H1 (cell line): ENCODE data around the gene EVPL. TPM values are rescaled to one million over a fixed set of nuclear protein-coding genes. Genes with fewer than 3 reads are reported as not detected.

Source experiments
- CTCF ChIA-PET: fragments of 300-600 bp; sonication (Branson Sonifier 250); formaldehyde crosslinking; loops from one replicate; lab custom pipeline; 2021; ENCODE audit not compliant: partially characterized antibody; lab: Charles Lee
- POLR2A ChIA-PET: fragments of 300-600 bp; sonication (Branson Sonifier 250); formaldehyde crosslinking; loops from one replicate; lab custom pipeline; 2021; ENCODE audit warnings: inconsistent platforms; ENCODE audit not compliant: partially characterized antibody; lab: Charles Lee
- DNase-seq, 2 experiments: peaks; one replicate each; pipeline versions ENCODE4 v3.0.0 to v3.0.0-alpha.2; 2010 to 2022; ENCODE audit warnings: low spot score in 2 of 2, low read depth in 1 of 2, mixed read lengths in 1 of 2
- FAIRE-seq: peaks from 2 replicates; lab custom pipeline; 2011; peaks lifted over from hg19 to GRCh38; lab: Jason Lieb, UNC
- H2AFZ ChIP-seq: 2 replicates; pipeline ENCODE4 v1.8.1; 2012; ENCODE audit warnings: low read length, inconsistent platforms
- H2AK5ac ChIP-seq: 2 replicates; pipeline ENCODE4 v1.6.1; 2013; ENCODE audit warnings: low read depth, low read length
- H2BK120ac ChIP-seq: replicated peaks from 2 replicates; pipeline ENCODE3; 2013; ENCODE audit warnings: low read depth, low read length, inconsistent platforms
- H2BK12ac ChIP-seq: 2 replicates; pipeline ENCODE4 v1.6.1; 2013; ENCODE audit warnings: low read depth, low read length
- H2BK15ac ChIP-seq: 2 replicates; pipeline ENCODE4 v1.6.1; 2013; ENCODE audit warnings: low read length
- H2BK20ac ChIP-seq: 2 replicates; pipeline ENCODE4 v1.6.1; 2013; ENCODE audit warnings: low read length
- H2BK5ac ChIP-seq: 2 replicates; pipeline ENCODE4 v1.6.1; 2013; ENCODE audit warnings: low read depth, low read length
- H3K14ac ChIP-seq: 2 replicates; pipeline ENCODE4 v1.6.1; 2013; ENCODE audit warnings: inconsistent platforms; ENCODE audit not compliant: insufficient read length
- H3K18ac ChIP-seq: 2 replicates; pipeline ENCODE4 v1.6.1; 2013; ENCODE audit warnings: low read length; ENCODE audit errors: extremely low read depth
- H3K23ac ChIP-seq: 2 replicates; pipeline ENCODE4 v1.6.1; 2013; ENCODE audit warnings: inconsistent platforms; ENCODE audit not compliant: insufficient read length
- H3K23me2 ChIP-seq: 2 replicates; pipeline ENCODE4 v1.6.1; 2013; ENCODE audit warnings: low read depth, low read length
- H3K27ac ChIP-seq: 2 replicates; pipeline ENCODE4 v1.6.1; 2011; ENCODE audit warnings: low read depth, low read length, inconsistent platforms
- H3K27me3 ChIP-seq, 4 experiments: replicated peaks in 1 of 4; 1 replicate in 1 of 4; 2 replicates in 3 of 4; pipeline versions ENCODE4 v1.6.1 to v1.8.1; 2011 to 2013; ENCODE audit warnings: low read length in 3 of 4, mild to moderate bottlenecking in 3 of 4, inconsistent platforms in 2 of 4, mixed read lengths in 2 of 4, moderate library complexity in 1 of 4; ENCODE audit not compliant: control insufficient read depth in 3 of 4, insufficient read depth in 3 of 4; ENCODE audit errors: extremely low read depth in 1 of 4
- H3K36me3 ChIP-seq, 4 experiments: 2 replicates each; pipeline versions ENCODE4 v1.6.1 to v1.8.1; 2011 to 2013; ENCODE audit warnings: mild to moderate bottlenecking in 4 of 4, low read length in 3 of 4, moderate library complexity in 2 of 4, control low read depth in 1 of 4, inconsistent platforms in 1 of 4; ENCODE audit not compliant: insufficient read depth in 4 of 4, control insufficient read depth in 2 of 4
- H3K4ac ChIP-seq: replicated peaks from 2 replicates; pipeline ENCODE3; 2013; ENCODE audit warnings: low read length, low read depth, mixed read lengths, inconsistent platforms; ENCODE audit not compliant: insufficient read length
- H3K4me1 ChIP-seq, 4 experiments: replicated peaks in 1 of 4; 1 replicate in 1 of 4; 2 replicates in 3 of 4; pipeline versions ENCODE4 v1.6.1 to v1.8.1; 2011 to 2013; ENCODE audit warnings: low read length in 3 of 4, inconsistent platforms in 2 of 4, mixed read lengths in 1 of 4; ENCODE audit not compliant: insufficient read depth in 4 of 4, control insufficient read depth in 3 of 4
- H3K4me2 ChIP-seq, 2 experiments: 2 replicates each; pipeline versions ENCODE4 v1.6.1 to v1.8.1; 2011 to 2013; ENCODE audit warnings: low read depth in 2 of 2, low read length in 2 of 2, control low read depth in 1 of 2, inconsistent platforms in 1 of 2, mild to moderate bottlenecking in 1 of 2; ENCODE audit not compliant: insufficient read depth in 1 of 2
- H3K4me3 ChIP-seq, 4 experiments: fragments of 200-600, 300-600 bp in 1 of 4; sonication (generic), shearing (Covaris generic), sonication (Bioruptor Twin) in 1 of 4; 2 replicates each; pipeline versions ENCODE4 v1.5.1 to v1.8.1; 2011 to 2016; ENCODE audit warnings: low read length in 4 of 4, low read depth in 3 of 4, control low read depth in 2 of 4, inconsistent platforms in 2 of 4, mild to moderate bottlenecking in 2 of 4, mixed read lengths in 1 of 4, moderate library complexity in 1 of 4; ENCODE audit not compliant: insufficient read depth in 2 of 4; ENCODE audit errors: extremely low read depth in 1 of 4
- H3K56ac ChIP-seq: replicated peaks from 2 replicates; pipeline ENCODE3; 2013; ENCODE audit warnings: low read depth, mild to moderate bottlenecking, mixed read lengths, low read length, inconsistent platforms; ENCODE audit not compliant: insufficient read length
- H3K79me1 ChIP-seq: 2 replicates; pipeline ENCODE4 v1.6.1; 2013; ENCODE audit warnings: low read depth, low read length, control low read depth
- H3K79me2 ChIP-seq, 2 experiments: 2 replicates each; pipeline versions ENCODE4 v1.6.1 to v1.8.1; 2012 to 2013; ENCODE audit warnings: low read length in 2 of 2, mild to moderate bottlenecking in 2 of 2, inconsistent platforms in 1 of 2; ENCODE audit not compliant: insufficient read depth in 2 of 2, control insufficient read depth in 1 of 2
- H3K9ac ChIP-seq, 4 experiments: replicated peaks in 1 of 4; 1 replicate in 1 of 4; 2 replicates in 3 of 4; pipeline versions ENCODE4 v1.6.1 to v1.8.1; 2011 to 2013; ENCODE audit warnings: low read depth in 3 of 4, low read length in 3 of 4, control low read depth in 2 of 4, mild to moderate bottlenecking in 2 of 4, moderate library complexity in 2 of 4, inconsistent platforms in 1 of 4; ENCODE audit errors: extremely low read depth in 1 of 4
- H3K9me3 ChIP-seq, 2 experiments: 2 replicates each; pipeline versions ENCODE4 v1.6.1 to v1.8.1; 2012 to 2013; ENCODE audit warnings: mild to moderate bottlenecking in 2 of 2, moderate library complexity in 2 of 2, control low read depth in 1 of 2, inconsistent platforms in 1 of 2, low read depth in 1 of 2, low read length in 1 of 2, mixed read lengths in 1 of 2; ENCODE audit not compliant: insufficient read depth in 2 of 2
- H4K20me1 ChIP-seq, 2 experiments: replicated peaks in 1 of 2; 2 replicates each; pipeline versions ENCODE3 to v1.8.1; 2011 to 2013; ENCODE audit warnings: inconsistent platforms in 2 of 2, low read length in 2 of 2, mild to moderate bottlenecking in 1 of 2; ENCODE audit not compliant: insufficient read depth in 2 of 2, control insufficient read depth in 1 of 2
- H4K5ac ChIP-seq: 2 replicates; pipeline ENCODE4 v1.6.1; 2013; ENCODE audit warnings: low read length, low read depth, mixed read lengths, inconsistent platforms; ENCODE audit not compliant: insufficient read length
- H4K8ac ChIP-seq: 2 replicates; pipeline ENCODE4 v1.8.0; 2013; ENCODE audit warnings: mild to moderate bottlenecking, moderate library complexity, low read length, inconsistent platforms; ENCODE audit not compliant: insufficient read depth; ENCODE audit errors: extremely low read depth
- H4K91ac ChIP-seq: replicated peaks from 2 replicates; pipeline ENCODE3; 2013; ENCODE audit warnings: low read length, mixed read lengths, inconsistent platforms; ENCODE audit not compliant: insufficient read length
- CBX5 ChIP-seq: fragments of 300-800, 300-1000 bp; sonication (generic); IDR thresholded peaks from 2 replicates; pipeline ENCODE4 v1.7.1; 2016; ENCODE audit warnings: antibody characterized with exemption, low read length, low read depth
- CHD2 ChIP-seq: IDR thresholded peaks from 2 replicates; pipeline ENCODE4 v1.6.1; 2012; ENCODE audit warnings: low read length, improper control_type of control experiment
- CTCF ChIP-seq, 3 experiments: IDR thresholded peaks; 1 replicate in 2 of 3; 2 replicates in 1 of 3; pipeline versions ENCODE4 v1.5.1 to v1.6.1; 2011; ENCODE audit warnings: low read length in 3 of 3, mild to moderate bottlenecking in 3 of 3, inconsistent platforms in 2 of 3, low read depth in 1 of 3, moderate library complexity in 1 of 3; ENCODE audit not compliant: insufficient read depth in 1 of 3; ENCODE audit errors: control extremely low read depth in 1 of 3
- GTF2F1 ChIP-seq: IDR thresholded peaks from 2 replicates; pipeline ENCODE4 v1.6.1; 2012; ENCODE audit warnings: low read depth, low read length, improper control_type of control experiment, borderline replicate concordance
- HDAC6 ChIP-seq: IDR thresholded peaks from one replicate; pipeline ENCODE4 v1.7.1; 2012; ENCODE audit warnings: low read depth, mild to moderate bottlenecking, inconsistent platforms, low read length, moderate library complexity
- MAFK ChIP-seq: IDR thresholded peaks from 2 replicates; pipeline ENCODE4 v1.6.1; 2012; ENCODE audit warnings: low read depth, mild to moderate bottlenecking, improper control_type of control experiment, low read length
- NRF1 ChIP-seq: IDR thresholded peaks from 2 replicates; pipeline ENCODE4 v1.6.1; 2011; ENCODE audit warnings: mild to moderate bottlenecking, low read depth, low read length, improper control_type of control experiment
- RBBP5 ChIP-seq: IDR thresholded peaks from 2 replicates; pipeline ENCODE4 v1.7.1; 2012; ENCODE audit warnings: low read depth, mild to moderate bottlenecking, inconsistent platforms, low read length, moderate library complexity, borderline replicate concordance
- SAP30 ChIP-seq: fragments of 300-600 bp; sonication (generic); IDR thresholded peaks from 2 replicates; pipeline ENCODE4 v1.7.1; 2012; ENCODE audit warnings: low read length, moderate library complexity, mild to moderate bottlenecking, inconsistent platforms; ENCODE audit not compliant: insufficient read depth, insufficient replicate concordance
- WGBS, 2 experiments: shearing (Covaris generic) in 1 of 2; methylation state at CpG; one replicate each; pipeline versions ENCODE4 v1.1.6 to v1.1.7; 2013 to 2015; ENCODE audit warnings: low lambda C conversion rate in 2 of 2, mixed read lengths in 2 of 2, inconsistent platforms in 1 of 2, low coverage in 1 of 2, missing lambda C conversion rate in 1 of 2; ENCODE audit not compliant: insufficient replicate concordance in 2 of 2, insufficient coverage in 1 of 2, insufficient read length in 1 of 2; ENCODE audit errors: extremely low coverage in 1 of 2, missing lambda C conversion rate in 1 of 2; 5-methylcytosine and 5-hydroxymethylcytosine counted together
- polyA plus RNA-seq, 7 experiments: library from polyadenylated mRNA; depleted of rRNA in 3 of 7; stranded (reverse) in 5 of 7; unstranded in 2 of 7; fragments of >200 nt in 5 of 7; fragments of 200-250 nt in 2 of 7; gene quantifications; 1 replicate in 5 of 7; 2 replicates in 1 of 7; 4 replicates in 1 of 7; pipeline versions ENCODE4 v1.2.1 to v1.2.3, GENCODE V29; 2011 to 2013; ENCODE audit warnings: missing spikeins in 2 of 7, mixed read lengths in 2 of 7
- total RNA-seq: library from RNA; stranded (reverse); fragmentation: NEBNext Ultra II Directional; extraction: Animal tissue kit (Norgen Biotek cat#: 25700); gene quantifications from 2 replicates; pipeline ENCODE4 v1.2.1, GENCODE V29; 2021

EVPL gene
- total and polyA plus RNA-seq, 2 of the 8 experiments (the other 6 are each of a cell fraction or from before 2014, with no cell fraction given), result 0.20 to 0.99 TPM

GRCh38 chr17:76049836-76050537 is 22.9 kb upstream of the EVPL start:
- Histone ChIP-seq H2BK120ac (no peak overlapping the region), H4K5ac (no peak overlapping the region), H3K27ac (no peak overlapping the region), H2BK12ac (no peak overlapping the region), H3K9me3 (no peaks in the 10 kb centered on the region), H3K14ac (no peak overlapping the region), H4K20me1 (no peaks in the 10 kb centered on the region), H2BK20ac (no peak overlapping the region), H4K8ac (no peak overlapping the region), H3K27me3 (no peaks in the 10 kb centered on the region), H3K23me2 (no peaks in the 10 kb centered on the region), H3K4me1 (peaks cover 0 to 2% (median 0%) of the 10 kb centered on the region in 4 experiments; a peak in 1 of 7 replicates), H4K91ac (no peak overlapping the region), H2BK5ac (no peak overlapping the region), H3K4me2 (no peak overlapping the region), H3K79me1 (no peaks in the 10 kb centered on the region; the same call in 1 of the 2 replicates), H3K56ac (no peak overlapping the region), H3K23ac (no peak overlapping the region), H3K9ac (no peak overlapping the region), H3K4ac (no peak overlapping the region), H2AK5ac (no peak overlapping the region), H3K4me3 (no peak overlapping the region), H2BK15ac (no peak overlapping the region), H3K36me3 (peaks cover 17 to 69% (median 44%) of the 10 kb centered on the region in 4 experiments), H2AFZ (no peak overlapping the region), H3K79me2 (no peaks in the 10 kb centered on the region), H3K18ac (no peak overlapping the region)
- ChIA-PET CTCF (interaction anchor here (0.5 to 1.7 kb wide), 6 partner anchors 12 to 1029 kb away, joined by 3 to 6 read pairs (median 4); no protein-coding TSS in a partner anchor), POLR2A (interaction anchor here (0.7 to 1.6 kb wide), 3 partner anchors 8 to 112 kb away, joined by 3 to 5 read pairs (median 5); no protein-coding TSS in a partner anchor)
- 91% methylated on average over 15 of the region's 15 CpGs; no CpG with 5 or more reads in 1 of the 2 experiments for WGBS, 2 experiments
- no peak for FAIRE-seq
- DNase-seq, result no peak
- TF ChIP-seq HDAC6, result no peak
- no peak for TF ChIP-seq RBBP5
- TF ChIP-seq GTF2F1, result no peak
- no peak for TF ChIP-seq MAFK
- no peak for TF ChIP-seq CTCF (IDR thresholded peaks at IDR 0.05; ENCODE audit: control extremely low read depth in 1 of 3, insufficient read depth in 1 of 3, low read depth in 1 of 3, low read length in 3 of 3)
- TF ChIP-seq CBX5, result no peak
- TF ChIP-seq CHD2, result no peak
- no peak for TF ChIP-seq NRF1
- no peak for TF ChIP-seq SAP30
